NT2/D1 (cell line): ENCODE data around the gene TRIM40.

Experiments used
- DNase-seq: peaks from one replicate; pipeline ENCODE4 v3.0.0-alpha.2; 2011; ENCODE audit warnings: low read depth, low spot score
- H3K27me3 ChIP-seq: 2 replicates; pipeline ENCODE4 v1.6.0; 2011; ENCODE audit warnings: mild to moderate bottlenecking; ENCODE audit not compliant: insufficient read length, insufficient read depth
- H3K36me3 ChIP-seq: 2 replicates; pipeline ENCODE4 v1.6.1; 2011; ENCODE audit warnings: mild to moderate bottlenecking, low read length, mixed read lengths; ENCODE audit not compliant: insufficient read depth, insufficient read length
- H3K4me1 ChIP-seq: 2 replicates; pipeline ENCODE4 v1.5.1; 2011; ENCODE audit not compliant: insufficient read depth, insufficient read length
- H3K4me3 ChIP-seq: 2 replicates; pipeline ENCODE4 v1.5.1; 2011; ENCODE audit warnings: low read depth; ENCODE audit not compliant: insufficient read length
- H3K9ac ChIP-seq: 2 replicates; pipeline ENCODE4 v1.6.0; 2011; ENCODE audit warnings: low read depth; ENCODE audit not compliant: insufficient read length
- H3K9me3 ChIP-seq: 2 replicates; pipeline ENCODE4 v1.5.1; 2011; ENCODE audit warnings: mild to moderate bottlenecking, low read length; ENCODE audit not compliant: insufficient read depth
- SUZ12 ChIP-seq: IDR thresholded peaks from 2 replicates; pipeline ENCODE4 v1.6.1; 2011; ENCODE audit not compliant: insufficient read length, insufficient read depth; ENCODE audit errors: extremely low read depth
- YY1 ChIP-seq: IDR thresholded peaks from 2 replicates; pipeline ENCODE4 v1.6.1; 2011; ENCODE audit not compliant: insufficient read length, insufficient read depth
- ZNF274 ChIP-seq: IDR thresholded peaks from 2 replicates; pipeline ENCODE4 v1.6.1; 2011; ENCODE audit warnings: mild to moderate bottlenecking, low read depth, low read length

Gene TRIM40

DNA sequence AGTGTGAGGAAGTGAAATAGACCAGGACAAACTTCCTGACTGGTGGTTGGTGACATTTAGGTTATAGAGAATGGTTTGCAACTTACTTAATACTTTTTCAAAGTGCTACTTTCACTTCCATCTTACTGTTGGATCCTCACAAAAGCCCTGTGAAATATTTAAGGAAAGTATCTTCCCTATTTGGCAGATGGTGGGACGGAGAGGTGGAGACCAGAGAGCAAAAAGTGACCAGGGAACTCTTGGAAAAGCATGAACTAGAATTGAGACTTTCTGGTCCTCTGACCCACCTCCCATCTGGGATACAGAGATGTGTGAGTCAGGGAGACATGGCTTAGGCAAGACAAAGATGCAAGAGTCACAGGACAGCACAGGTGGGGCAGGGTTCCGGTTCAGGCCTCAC, 22.1 kb downstream of the TRIM40 start:
- Histone ChIP-seq H3K36me3 (no peaks in the 10 kb centered on the region), H3K27me3 (no peaks in the 10 kb centered on the region), H3K4me3 (no peak overlapping the region), H3K9me3 (no peaks in the 10 kb centered on the region), H3K9ac (no peak overlapping the region), H3K4me1 (peaks cover 1% of the 10 kb centered on the region)
- no peak for TF ChIP-seq YY1
- TF ChIP-seq ZNF274: no peak
- no peak for TF ChIP-seq SUZ12
- DNase-seq: no peak

DNA sequence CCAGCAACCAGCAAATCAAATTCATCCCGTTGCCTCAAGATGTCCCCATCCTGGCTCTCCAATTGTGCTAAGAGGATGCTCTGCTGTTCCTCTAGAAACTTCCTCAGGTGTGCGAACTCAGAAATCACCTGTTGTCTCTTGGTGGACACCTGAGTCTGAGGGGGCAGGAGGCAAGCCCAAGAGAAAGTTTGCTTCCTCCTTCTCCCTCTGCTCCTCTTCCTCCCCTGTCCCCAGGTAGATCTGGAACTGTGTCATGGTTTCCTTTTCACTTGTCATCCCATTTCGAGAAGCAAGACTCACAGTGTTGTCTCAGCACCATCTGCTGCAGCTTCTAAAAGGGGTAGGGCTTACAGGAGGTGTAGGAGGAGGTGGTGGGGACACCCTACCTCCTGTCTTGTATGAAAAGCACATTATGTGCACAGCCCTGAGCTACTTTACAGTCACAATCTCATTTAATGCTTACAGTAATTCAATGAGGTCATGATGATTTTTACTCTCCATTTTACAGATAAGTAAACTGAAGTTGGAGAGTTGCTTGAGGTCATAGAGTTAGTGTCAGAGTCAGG, 22.6 kb downstream of the TRIM40 start:
- H3K4me1 ChIP-seq: peaks cover 5% of the 10 kb centered on the region
- H3K4me3 ChIP-seq: no peak overlapping the region
- H3K9ac ChIP-seq: no peak overlapping the region
- TF ChIP-seq SUZ12 (no peak), ZNF274 (no peak), YY1 (no peak)
- no peaks in the 10 kb centered on the region for H3K9me3 ChIP-seq
- no peak for DNase-seq
- H3K36me3 ChIP-seq: no peaks in the 10 kb centered on the region
- no peaks in the 10 kb centered on the region for H3K27me3 ChIP-seq

DNA sequence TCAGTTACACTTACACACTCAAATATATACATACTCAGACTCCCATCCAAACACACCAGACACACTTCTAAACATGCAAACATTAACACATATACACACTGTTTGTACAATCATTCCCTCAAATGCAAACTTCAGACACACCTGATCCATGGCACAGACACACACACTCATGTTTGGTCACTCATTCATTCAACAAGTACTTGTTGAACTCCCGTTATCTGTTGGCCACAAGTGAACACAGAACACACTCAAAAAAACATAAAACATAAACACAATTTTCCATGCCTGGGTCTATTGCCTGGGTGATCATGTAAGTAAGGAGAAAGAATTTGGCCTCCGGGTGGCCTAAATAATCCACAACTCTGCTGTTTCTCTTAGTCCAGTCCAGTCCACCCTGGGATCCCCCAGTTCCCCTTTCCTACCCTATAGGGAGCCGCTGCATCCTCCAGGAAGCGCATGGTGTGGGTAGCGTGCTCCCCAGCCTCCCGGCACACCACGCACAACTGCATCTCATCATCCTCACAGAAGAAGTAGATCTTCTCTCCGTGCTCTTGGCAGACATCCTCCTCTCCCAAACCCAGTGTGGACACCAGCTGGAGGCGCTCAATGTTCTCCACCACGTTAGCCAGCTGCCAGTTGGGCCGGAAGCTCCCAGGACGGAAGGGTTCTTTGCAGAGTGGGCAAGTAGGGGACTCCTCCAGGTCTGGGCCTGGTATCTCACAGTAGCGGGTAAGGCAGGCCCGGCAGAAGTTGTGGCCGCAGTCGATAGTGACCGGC, 24.3 kb downstream of the TRIM40 start:
- Histone ChIP-seq H3K9ac (no peak overlapping the region), H3K9me3 (no peaks in the 10 kb centered on the region), H3K27me3 (no peaks in the 10 kb centered on the region), H3K4me3 (no peak overlapping the region), H3K36me3 (no peaks in the 10 kb centered on the region), H3K4me1 (peaks cover 5% of the 10 kb centered on the region)
- no peak for TF ChIP-seq SUZ12
- DNase-seq: no peak

- no peak within 1 kb of the TSS for H3K9ac ChIP-seq
- no peaks in the 10 kb centered on the region for H3K27me3 ChIP-seq
- H3K4me3 ChIP-seq: no peak within 1 kb of the TSS
- peaks cover 5% of the 10 kb centered on the region for H3K4me1 ChIP-seq
- no peaks in the 10 kb centered on the region for H3K9me3 ChIP-seq
- no peak for DNase-seq
- no peaks in the 10 kb centered on the region for H3K36me3 ChIP-seq
- no peak for TF ChIP-seq YY1
- TF ChIP-seq ZNF274: no peak
- TF ChIP-seq SUZ12: no peak
These were observed 25.0 kb downstream of the TRIM40 start, which contains the start of gene TRIM10 for GRCh38 chr6:30160785-30161531. TSS of gene TRIM10 (minus strand) at chr6:30161211. CDS start at chr6:30160858, 353 bp downstream.

DNA sequence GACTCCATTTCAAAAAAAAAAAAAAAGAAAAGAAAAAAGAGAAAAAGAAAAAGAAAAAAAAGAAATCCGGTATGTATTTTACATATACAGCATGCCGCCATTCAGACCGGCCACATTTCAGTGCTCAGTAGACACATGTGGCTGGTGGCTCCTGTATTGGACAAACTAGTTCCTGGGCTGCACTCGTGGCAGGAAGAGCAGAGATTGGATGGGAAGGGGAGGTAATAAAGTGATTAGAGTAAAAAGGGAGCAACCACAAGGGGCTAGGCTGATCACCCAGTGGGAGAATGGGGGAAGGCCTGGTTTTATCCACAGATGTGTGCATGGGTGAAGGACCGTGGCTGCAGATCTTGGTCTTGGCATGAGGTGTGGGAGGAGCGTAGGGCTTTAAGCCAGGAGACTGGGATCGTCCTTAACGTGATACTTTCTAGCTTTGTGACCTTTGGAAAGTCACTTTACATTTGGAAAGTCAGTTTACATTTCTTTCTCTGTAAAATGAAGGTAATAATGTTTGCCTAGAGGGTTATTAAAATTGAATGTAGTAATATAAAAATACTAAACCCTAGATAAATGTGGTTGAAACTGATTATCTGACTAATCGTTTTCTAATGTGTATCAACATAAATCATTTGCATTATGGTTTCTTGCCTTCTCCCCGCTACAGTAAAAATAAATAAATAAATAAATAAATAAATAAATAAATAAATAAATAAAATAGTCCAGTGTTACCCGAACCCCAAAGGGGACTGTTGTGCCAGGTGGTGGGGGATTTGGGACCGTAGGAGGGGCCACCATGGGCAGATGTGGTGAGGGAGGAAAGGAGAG, 26.5 kb downstream of the TRIM40 start:
- Histone ChIP-seq H3K36me3 (no peaks in the 10 kb centered on the region), H3K4me1 (peaks cover 5% of the 10 kb centered on the region), H3K9ac (no peak overlapping the region), H3K9me3 (no peaks in the 10 kb centered on the region), H3K27me3 (no peaks in the 10 kb centered on the region), H3K4me3 (no peak overlapping the region)
- no peak for TF ChIP-seq ZNF274
- no peak for DNase-seq

- Histone ChIP-seq H3K9ac (no peak within 1 kb of the TSS), H3K9me3 (no peaks in the 10 kb centered on the region), H3K36me3 (no peaks in the 10 kb centered on the region), H3K4me1 (peaks cover 5% of the 10 kb centered on the region), H3K27me3 (no peaks in the 10 kb centered on the region), H3K4me3 (no peak within 1 kb of the TSS)
- TF ChIP-seq ZNF274: no peak
- TF ChIP-seq SUZ12: no peak
- TF ChIP-seq YY1: no peak
- DNase-seq: no peak
These were observed 27.4 kb downstream of the TRIM40 start, which contains the start of gene TRIM15 for GRCh38 chr6:30163090-30163917. TSS of gene TRIM15 (plus strand) at chr6:30163546. CDS start at chr6:30163685, 139 bp downstream.
